A549 (cell line): Measurements from ENCODE around the gene ATP2A2. TPM values are rescaled to one million over a fixed set of nuclear protein-coding genes. Genes with fewer than 3 reads are reported as not detected.

Experiments
- ATAC-seq, 2 experiments: fragments of 200-7000 bp in 1 of 2; fragments of >200 bp in 1 of 2; cut with Nextera tagmentation in 1 of 2; cut with Tn5 transposase in 1 of 2; 3 replicates each; pipeline versions ENCODE4 v1.8.0 to v1.9.1; 2018 to 2020; ENCODE audit warnings: mild to moderate bottlenecking in 1 of 2, moderate library complexity in 1 of 2
- CTCF ChIA-PET: fragments of 300-600 bp; sonication (Branson Sonifier 250); formaldehyde crosslinking; extraction: SDS; loops from one replicate; lab custom pipeline; 2021; ENCODE audit warnings: antibody characterized with exemption, inconsistent platforms; lab: Yijun Ruan, JAX
- POLR2A ChIA-PET: fragments of 350-600 bp; formaldehyde crosslinking; extraction: SDS; loops from one replicate; lab custom pipeline; 2021; ENCODE audit warnings: antibody characterized with exemption, inconsistent platforms; lab: Yijun Ruan, JAX
- DNase-seq, 2 experiments: peaks; one replicate each; pipeline versions ENCODE4 v3.0.0 to v3.0.0-alpha.2; 2011 to 2016; ENCODE audit warnings: low read depth in 1 of 2, low spot score in 1 of 2
- FAIRE-seq: peaks from 2 replicates; lab custom pipeline; 2011; peaks lifted over from hg19 to GRCh38; lab: Jason Lieb, UNC
- H3K27ac ChIP-seq, 2 experiments: fragments of >200 bp; sonication (Bioruptor Twin); formaldehyde crosslinking; 3 replicates each; pipeline ENCODE4 v1.5.1; 2016 to 2017
- H3K4me1 ChIP-seq: fragments of >200 bp; sonication (Bioruptor Twin); formaldehyde crosslinking; 3 replicates; pipeline ENCODE4 v1.6.1; 2016
- H3K4me2 ChIP-seq: fragments of >200 bp; sonication (Bioruptor Twin); formaldehyde crosslinking; 3 replicates; pipeline ENCODE4 v1.6.1; 2016
- H3K4me3 ChIP-seq: fragments of >200 bp; sonication (Bioruptor Twin); formaldehyde crosslinking; 3 replicates; pipeline ENCODE4 v1.5.1; 2016
- H3K9me3 ChIP-seq: fragments of >200 bp; sonication (Bioruptor Twin); formaldehyde crosslinking; 3 replicates; pipeline ENCODE4 v1.6.1; 2016
- BCL3 ChIP-seq: fragments of >200 bp; sonication (Bioruptor Twin); formaldehyde crosslinking; IDR thresholded peaks from 3 replicates; pipeline ENCODE4 v1.6.1; 2016
- BHLHE40 ChIP-seq: IDR thresholded peaks from 2 replicates; pipeline ENCODE4 v1.6.1; 2012; ENCODE audit warnings: low read depth, low read length, inconsistent platforms
- CBX2 ChIP-seq: fragments of 200-600 bp; sonication (generic); IDR thresholded peaks from 2 replicates; pipeline ENCODE4 v1.6.1; 2016; ENCODE audit warnings: low read depth, mild to moderate bottlenecking, borderline replicate concordance
- CEBPB ChIP-seq, 2 experiments: fragments of >200 bp in 1 of 2; sonication (Bioruptor Twin) in 1 of 2; formaldehyde crosslinking in 1 of 2; IDR thresholded peaks; 2 replicates each; pipeline ENCODE4 v1.6.1; 2012 to 2016
- CHD2 ChIP-seq: fragments of 150-350 bp; IDR thresholded peaks from 2 replicates; pipeline ENCODE4 v1.6.1; 2014; ENCODE audit warnings: low read length; ENCODE audit not compliant: partially characterized antibody
- E2F6 ChIP-seq: IDR thresholded peaks from 2 replicates; pipeline ENCODE4 v1.6.1; 2012; ENCODE audit warnings: low read depth, borderline replicate concordance
- EHF ChIP-seq: fragments of 250-450 bp; sonication (Bioruptor Pico); IDR thresholded peaks from 2 replicates; pipeline ENCODE4 v1.5.0; 2020; ENCODE audit warnings: mild to moderate bottlenecking
- ELK1 ChIP-seq: fragments of 150-350 bp; IDR thresholded peaks from 2 replicates; pipeline ENCODE4 v1.6.1; 2014; ENCODE audit warnings: low read depth, mild to moderate bottlenecking, low read length
- EP300 ChIP-seq, 2 experiments: fragments of >200 bp; sonication (Bioruptor Twin); formaldehyde crosslinking; IDR thresholded peaks; 2 replicates in 1 of 2; 3 replicates in 1 of 2; pipeline ENCODE4 v1.6.1; 2016 to 2017
- ESRRA ChIP-seq: fragments of 150-350 bp; IDR thresholded peaks from 2 replicates; pipeline ENCODE4 v1.6.1; 2014; ENCODE audit warnings: mild to moderate bottlenecking, low read length, borderline replicate concordance
- FOXS1 ChIP-seq: fragments of 250-450 bp; sonication (Bioruptor Pico); IDR thresholded peaks from 2 replicates; pipeline ENCODE4 v1.5.0; 2020; ENCODE audit warnings: mild to moderate bottlenecking, moderate library complexity
- HES2 ChIP-seq: fragments of >200 bp; sonication (Bioruptor Twin); formaldehyde crosslinking; IDR thresholded peaks from 2 replicates; pipeline ENCODE4 v1.6.1; 2016
- HEYL ChIP-seq: fragments of 250-450 bp; sonication (Bioruptor Pico); IDR thresholded peaks from 2 replicates; pipeline ENCODE4 v1.8.0; 2021; ENCODE audit warnings: mild to moderate bottlenecking, moderate library complexity
- HMGXB4 ChIP-seq: fragments of 250-450 bp; sonication (Bioruptor Pico); IDR thresholded peaks from 2 replicates; pipeline ENCODE4 v1.5.0; 2021; ENCODE audit warnings: mild to moderate bottlenecking, moderate library complexity, borderline replicate concordance
- HOXA7 ChIP-seq: fragments of 250-450 bp; sonication (Bioruptor Pico); IDR thresholded peaks from 2 replicates; pipeline ENCODE4 v1.5.0; 2020; ENCODE audit warnings: mild to moderate bottlenecking, moderate library complexity
- JUN ChIP-seq, 2 experiments: fragments of >200 bp; sonication (Bioruptor Twin); formaldehyde crosslinking; IDR thresholded peaks; 2 replicates in 1 of 2; 3 replicates in 1 of 2; pipeline ENCODE4 v1.6.1; 2016 to 2017
- JUNB ChIP-seq: fragments of >200 bp; sonication (Bioruptor Twin); formaldehyde crosslinking; IDR thresholded peaks from 2 replicates; pipeline ENCODE4 v1.6.1; 2016
- KDM5A ChIP-seq: fragments of 200-600 bp; sonication (generic); IDR thresholded peaks from 2 replicates; pipeline ENCODE4 v1.6.1; 2016; ENCODE audit warnings: antibody characterized with exemption, mild to moderate bottlenecking
- MAFK ChIP-seq: fragments of 450-650 bp; IDR thresholded peaks from 2 replicates; pipeline ENCODE4 v1.6.1; 2014; ENCODE audit not compliant: partially characterized antibody
- MAX ChIP-seq: IDR thresholded peaks from 2 replicates; pipeline ENCODE4 v1.6.1; 2012
- MYC ChIP-seq: IDR thresholded peaks from 2 replicates; pipeline ENCODE4 v1.6.1; 2012; ENCODE audit warnings: mild to moderate bottlenecking, inconsistent platforms, low read length, improper control_type of control experiment, borderline replicate concordance
- NR3C1 ChIP-seq: fragments of >200 bp; sonication (Bioruptor Twin); formaldehyde crosslinking; IDR thresholded peaks from 3 replicates; pipeline ENCODE4 v1.6.1; 2017
- PBX3 ChIP-seq: IDR thresholded peaks from 2 replicates; pipeline ENCODE4 v1.6.1; 2012
- PHF8 ChIP-seq: fragments of 200-600 bp; sonication (generic); IDR thresholded peaks from 2 replicates; pipeline ENCODE4 v1.6.1; 2016; ENCODE audit warnings: low read depth, mild to moderate bottlenecking, antibody characterized with exemption, moderate library complexity, borderline replicate concordance
- POLR2A ChIP-seq: IDR thresholded peaks from 2 replicates; pipeline ENCODE4 v1.6.1; 2012; ENCODE audit warnings: mild to moderate bottlenecking, low read length
- POLR2AphosphoS2 ChIP-seq: conservative IDR thresholded peaks from 2 replicates; pipeline ENCODE4 v1.6.1; 2012; ENCODE audit warnings: low read length, improper control_type of control experiment, inconsistent platforms
- RAD21 ChIP-seq, 2 experiments: fragments of >200 bp in 1 of 2; sonication (Bioruptor Twin) in 1 of 2; formaldehyde crosslinking in 1 of 2; IDR thresholded peaks in 1 of 2; conservative IDR thresholded peaks in 1 of 2; 2 replicates in 1 of 2; 3 replicates in 1 of 2; pipeline ENCODE4 v1.6.1; 2012 to 2018; ENCODE audit warnings: inconsistent platforms in 1 of 2
- RNF2 ChIP-seq: fragments of 200-600 bp; sonication (generic); IDR thresholded peaks from 2 replicates; pipeline ENCODE4 v1.6.1; 2016; ENCODE audit warnings: low read depth, mild to moderate bottlenecking, antibody characterized with exemption, moderate library complexity, borderline replicate concordance
- SMC3 ChIP-seq: fragments of >200 bp; sonication (Bioruptor Twin); formaldehyde crosslinking; IDR thresholded peaks from 3 replicates; pipeline ENCODE4 v1.6.1; 2018; ENCODE audit warnings: inconsistent platforms
- SREBF2 ChIP-seq: fragments of 450-650 bp; IDR thresholded peaks from 2 replicates; pipeline ENCODE4 v1.6.1; 2014; ENCODE audit warnings: mild to moderate bottlenecking, moderate library complexity
- TP53 ChIP-seq: fragments of 250-450 bp; sonication (Bioruptor Pico); IDR thresholded peaks from 2 replicates; pipeline ENCODE4 v1.5.0; 2021; ENCODE audit warnings: mild to moderate bottlenecking, moderate library complexity
- ZC3H11A ChIP-seq: fragments of 450-650 bp; IDR thresholded peaks from 2 replicates; pipeline ENCODE4 v1.6.1; 2014; ENCODE audit warnings: antibody characterized with exemption, mild to moderate bottlenecking
- ZFP36 ChIP-seq: fragments of 450-650 bp; IDR thresholded peaks from 2 replicates; pipeline ENCODE4 v1.6.1; 2014; ENCODE audit warnings: borderline replicate concordance; ENCODE audit not compliant: partially characterized antibody
- ZNF302 ChIP-seq: fragments of 250-450 bp; sonication (Bioruptor Pico); IDR thresholded peaks from 2 replicates; pipeline ENCODE4 v1.9.0; 2021; ENCODE audit warnings: inconsistent platforms, mild to moderate bottlenecking, moderate library complexity
- WGBS: methylation state at CpG from one replicate; pipeline ENCODE4 v1.1.6; 2017; ENCODE audit errors: missing lambda C conversion rate; 5-methylcytosine and 5-hydroxymethylcytosine counted together
- polyA minus RNA-seq: library from RNA; depleted of rRNA, polyadenylated mRNA; stranded (reverse); fragments of >200 nt; gene quantifications from 2 replicates; pipeline ENCODE4 v1.2.3, GENCODE V29; 2011; rRNA and poly(A)+ RNA removed
- polyA plus RNA-seq, 4 experiments: library from polyadenylated mRNA; depleted of rRNA in 3 of 4; stranded (reverse); fragments of >200 nt; fragmentation: RNase III in 1 of 4; extraction: RNeasy Plus Mini Kit Qiagen cat#74134 plus additional on column Dnase treatment in 1 of 4; gene quantifications; 2 replicates in 3 of 4; 3 replicates in 1 of 4; pipeline ENCODE4 v1.2.3, GENCODE V29; 2011 to 2017

Gene ATP2A2
- polyA plus RNA-seq (2011; rRNA removed), result 415 and 431 TPM in 2 replicates
- 264 and 317 TPM in 2 replicates for polyA plus RNA-seq (2012; cell fraction: cytosol; rRNA removed)
- polyA plus RNA-seq (2012; cell fraction: nucleus; rRNA removed), result 658 and 717 TPM in 2 replicates
- 328 to 356 TPM (median 342 TPM) in 3 replicates for polyA plus RNA-seq (2017; fragmentation: RNase III; extraction: RNeasy Plus Mini Kit Qiagen cat#74134 plus additional on column Dnase treatment)
- 375 and 407 TPM in 2 replicates for polyA minus RNA-seq

GRCh38 chr12:110280779-110281548, at the start of gene ATP2A2:
Gene ATP2A2, plus strand, starts transcription at chr12:110281247. Its CDS starts 543 bp downstream, at chr12:110281790.
- Histone ChIP-seq H3K4me1 (peaks cover 46% of the 10 kb centered on the region), H3K4me3 (peak within 1 kb of the TSS; percentile 81), H3K9me3 (no peaks in the 10 kb centered on the region)
- 2% methylated on average over 30 of the region's 108 CpGs for WGBS
- TF ChIP-seq ELK1 (no peak), CHD2 (no peak), ZC3H11A (no peak), MAFK (no peak), HEYL (CRISPR knock-in tag) (no peak), RAD21 (conservative IDR thresholded peaks at IDR 0.05 in 1 of 2, IDR thresholded peaks at IDR 0.05 in 1 of 2) (peak in 1 of 2 experiments; percentile 16; a peak in 2 of 5 replicates), EHF (CRISPR knock-in tag) (0 out of 2 replicates have a peak, but pooled peaks have one; percentile 8), SREBF2 (no peak), SMC3 (0 out of 3 replicates have a peak, but pooled peaks have one; percentile 29), KDM5A (no peak), ESRRA (no peak), POLR2A (peak; percentile 88), MAX (peak; percentile 90), RNF2 (no peak), PBX3 (no peak), BCL3 (peak; percentile 96), E2F6 (peak; percentile 86), JUNB (no peak), ZFP36 (no peak), TP53 (CRISPR knock-in tag) (no peak; the same call in 1 of the 2 replicates), EP300 (IDR thresholded peaks at IDR 0.05) (no peak), HMGXB4 (CRISPR knock-in tag) (no peak), CBX2 (no peak), FOXS1 (CRISPR knock-in tag) (no peak), NR3C1 (no peak), HOXA7 (CRISPR knock-in tag) (no peak), POLR2AphosphoS2 (no peak), BHLHE40 (no peak), PHF8 (peak; percentile 29; the same call in 1 of the 2 replicates), ZNF302 (CRISPR knock-in tag) (no peak), MYC (0 out of 2 replicates have a peak, but pooled peaks have one; percentile 27), HES2 (no peak), JUN (IDR thresholded peaks at IDR 0.05) (peak; percentile 91 to 95; a peak in 4 of 5 replicates), CEBPB (IDR thresholded peaks at IDR 0.05) (no peak)
- TF ChIP-seq, all 56 proteins: peak for 10
- FAIRE-seq (no peak), ATAC-seq (peak; percentile 78 to 87), DNase-seq (peak; percentile 85 to 90)
- POLR2A ChIA-PET, result interaction anchor here (0.5 to 3.8 kb wide), 25 partner anchors 8 to 174 kb away, joined by 3 to 55 read pairs (median 4); partner anchors contain the start of gene IFT81
- CTCF ChIA-PET, result interaction anchor here (0.9 to 4.3 kb wide), 9 partner anchors 10 to 179 kb away, joined by 3 to 16 read pairs (median 8); no protein-coding TSS in a partner anchor
- Histone ChIP-seq H3K27ac (peak within 1 kb of the TSS; percentile 98 to 99), H3K4me2 (peak within 1 kb of the TSS; percentile 97)
